ENCODE results near the gene ANOS1.

The ANOS1 gene

GRCh38 chrX:8720136-8720535 lies 11.8 kb downstream of the ANOS1 start:
- no peak for DNase-seq (ENCODE audit: low read depth in 2 of 2)

DNA sequence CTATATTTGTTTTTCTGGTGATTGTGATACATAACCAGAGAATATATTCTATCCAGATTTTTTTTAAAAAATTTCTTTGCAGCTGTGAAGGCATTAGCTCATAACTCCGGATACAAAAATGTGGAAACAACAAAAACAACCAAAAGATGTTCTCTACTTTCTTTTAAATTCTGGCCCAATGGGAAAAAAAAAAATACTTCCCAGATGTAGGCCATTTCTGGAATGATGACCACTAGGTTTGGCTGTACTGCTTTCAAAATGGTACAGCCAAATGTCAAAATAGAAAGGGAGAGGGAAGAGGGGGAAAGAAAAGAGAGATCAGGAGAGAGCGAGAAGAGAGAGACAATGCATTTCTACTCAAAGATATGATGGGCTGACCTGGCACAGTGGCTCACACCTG lies 14.6 kb downstream of the ANOS1 start:
- no peak for DNase-seq (ENCODE audit: low read depth in 2 of 2)

GRCh38 chrX:8714164-8714563 lies 17.8 kb downstream of the ANOS1 start:
- no peak for DNase-seq (ENCODE audit: low read depth in 2 of 2)

DNA sequence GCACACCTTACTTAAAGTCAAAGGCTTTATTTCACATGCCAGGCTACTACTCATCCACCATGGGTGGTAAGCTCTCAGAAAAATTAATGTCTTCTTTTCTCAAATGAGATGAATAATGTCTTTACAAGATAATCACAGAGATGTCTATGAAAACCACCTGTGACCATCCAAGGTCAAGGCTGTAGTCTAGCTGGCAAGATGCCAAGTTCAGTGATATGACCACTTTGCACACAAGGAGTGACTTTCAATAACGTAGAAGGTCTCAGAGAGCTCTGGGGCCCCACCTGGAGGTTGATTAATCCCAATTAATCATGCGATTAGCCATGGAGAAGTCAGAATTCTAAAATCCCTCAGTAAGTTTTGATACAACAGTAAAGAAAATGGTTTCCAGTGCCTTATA lies 20.5 kb downstream of the ANOS1 start:
- no peak for DNase-seq (ENCODE audit: low read depth in 2 of 2)

DNA sequence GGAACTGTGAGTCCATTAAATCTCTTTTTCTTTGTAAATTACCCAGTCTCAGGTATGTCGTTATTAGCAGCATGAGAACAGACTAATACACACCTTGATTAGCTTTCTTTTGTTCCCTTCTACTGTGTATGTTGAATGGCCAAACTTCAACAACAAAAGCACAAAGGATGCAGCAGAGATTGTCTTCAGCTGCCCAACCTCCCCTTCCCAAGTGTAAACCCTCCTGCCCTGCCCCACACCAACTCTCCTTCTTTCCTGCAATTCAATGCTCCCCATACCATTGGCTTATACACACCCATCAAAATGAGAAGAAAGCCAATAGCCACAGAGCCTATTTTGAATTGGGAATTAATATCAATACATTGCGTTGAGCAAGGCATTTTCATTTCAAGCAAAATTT lies 27.8 kb downstream of the ANOS1 start:
- no peak for DNase-seq (ENCODE audit: low read depth in 2 of 2)

GRCh38 chrX:8692871-8693270 lies 39.1 kb downstream of the ANOS1 start:
- no peak for DNase-seq (ENCODE audit: low read depth in 2 of 2)

GRCh38 chrX:8689473-8689872 lies 42.5 kb downstream of the ANOS1 start:
- DNase-seq (ENCODE audit: low read depth in 2 of 2) = no peak

DNA sequence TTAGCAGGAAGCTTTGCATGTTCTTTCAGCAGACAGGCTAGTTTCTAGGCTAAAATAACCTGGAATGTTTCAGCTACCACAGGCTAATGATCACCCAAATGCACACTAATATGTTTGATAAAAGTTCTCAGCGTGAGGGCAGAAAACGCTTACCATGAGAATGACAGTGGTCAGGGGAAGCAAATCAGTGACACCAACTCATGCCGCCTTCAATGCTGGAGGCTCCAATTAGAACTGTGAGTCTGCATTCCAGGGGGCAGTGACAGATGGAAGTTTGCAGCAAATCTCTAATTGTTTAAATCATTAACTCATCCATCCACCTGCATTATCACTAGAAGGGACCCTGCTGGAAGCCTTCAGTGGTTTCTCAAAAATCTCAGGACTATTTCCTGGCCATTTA lies 43.2 kb downstream of the ANOS1 start:
- no peak for DNase-seq (ENCODE audit: low read depth in 2 of 2)

DNA sequence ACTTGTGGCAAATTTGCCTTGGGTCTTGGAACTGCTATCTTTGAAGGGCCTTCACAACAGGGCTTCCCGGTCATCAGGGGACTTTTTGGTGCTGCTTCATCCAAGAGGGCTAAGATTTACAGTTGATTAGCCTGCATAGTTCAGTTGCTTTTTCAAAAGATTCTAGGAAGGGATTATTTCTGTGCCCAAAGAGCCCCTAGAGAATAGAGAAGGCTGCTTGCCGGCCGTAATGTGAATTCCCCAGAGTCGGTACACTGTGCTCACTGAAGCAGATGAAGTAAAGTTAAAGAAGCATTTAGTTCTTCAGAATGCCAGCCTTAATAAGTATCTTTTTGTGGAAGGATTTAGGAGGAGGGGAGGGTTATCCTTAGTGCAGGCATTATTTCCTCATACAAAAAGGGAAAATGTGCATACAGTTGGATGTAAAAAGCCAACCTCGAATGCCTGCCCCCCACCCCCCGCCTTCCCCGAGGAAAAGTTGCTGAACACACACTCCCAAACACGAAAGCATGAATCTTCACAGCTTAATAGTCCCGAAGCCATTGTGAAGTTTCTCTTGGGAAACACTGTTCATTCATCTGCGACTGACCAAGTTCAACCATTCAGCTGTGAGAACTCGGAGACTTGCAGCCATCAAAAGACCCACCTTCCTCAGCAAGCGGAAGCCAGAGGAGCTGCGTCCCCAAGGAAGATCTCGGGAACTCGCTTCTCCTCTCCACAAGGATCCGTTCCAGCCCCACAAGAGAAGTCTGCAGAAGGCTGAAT lies 47.6 kb downstream of the ANOS1 start:
- DNase-seq (ENCODE audit: low read depth in 2 of 2) = no peak

GRCh38 chrX:8683687-8684086 lies 48.2 kb downstream of the ANOS1 start:
- no peak for DNase-seq (ENCODE audit: low read depth in 2 of 2)

DNA sequence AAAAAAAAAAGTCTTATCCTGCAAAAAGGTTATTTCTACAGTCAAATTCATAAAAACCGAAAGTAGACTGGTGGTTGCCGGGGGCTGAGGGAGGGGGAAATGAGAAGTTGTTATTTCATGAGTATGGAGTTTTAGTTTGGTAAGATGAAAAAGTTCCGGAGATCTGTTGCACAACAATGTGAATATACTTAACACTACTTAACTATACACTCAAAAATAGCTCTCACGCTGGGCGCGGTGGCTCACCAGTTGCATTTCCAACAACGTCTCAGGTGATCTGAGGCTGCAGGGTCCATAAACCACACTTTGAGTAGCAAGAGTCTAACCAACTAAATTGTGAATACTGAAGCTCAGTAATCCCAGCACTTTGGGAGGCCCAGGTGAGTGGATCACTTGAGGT lies 52.4 kb downstream of the ANOS1 start:
- DNase-seq (ENCODE audit: low read depth in 2 of 2) = no peak

DNA sequence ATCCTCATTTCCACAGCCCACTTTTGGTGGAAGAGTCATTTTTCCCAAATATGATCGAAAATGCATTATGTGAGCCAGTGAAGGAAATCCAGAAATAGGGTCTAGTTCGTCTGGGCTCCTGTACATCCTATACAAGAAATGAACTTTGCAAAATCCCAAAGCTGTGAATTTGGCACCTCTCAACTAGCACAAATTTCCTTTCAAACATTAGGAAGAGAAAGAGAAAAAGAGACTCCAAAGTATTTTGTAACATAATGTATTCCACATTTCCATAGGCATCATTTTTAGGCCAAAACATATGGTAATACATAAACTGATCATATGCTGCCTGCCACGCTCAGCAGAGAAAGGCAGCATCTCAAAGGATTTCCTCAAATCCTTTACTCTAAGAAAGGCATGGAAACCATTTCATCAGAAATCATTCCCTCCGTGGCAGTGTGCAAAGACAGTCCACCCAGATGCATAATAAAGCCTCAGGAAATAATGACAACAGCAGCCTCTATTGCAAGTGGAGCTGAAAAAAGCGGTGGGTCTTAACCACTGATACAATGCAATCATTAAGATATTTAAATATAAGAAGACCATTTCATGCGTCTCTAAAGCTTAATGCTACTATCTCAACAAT lies 56.8 kb downstream of the ANOS1 start:
- no peak for DNase-seq (ENCODE audit: low read depth in 2 of 2)

- DNase-seq (ENCODE audit: low read depth in 2 of 2) = no peak
Observed at GRCh38 chrX:8673201-8673600, 58.7 kb downstream of the ANOS1 start.

DNA sequence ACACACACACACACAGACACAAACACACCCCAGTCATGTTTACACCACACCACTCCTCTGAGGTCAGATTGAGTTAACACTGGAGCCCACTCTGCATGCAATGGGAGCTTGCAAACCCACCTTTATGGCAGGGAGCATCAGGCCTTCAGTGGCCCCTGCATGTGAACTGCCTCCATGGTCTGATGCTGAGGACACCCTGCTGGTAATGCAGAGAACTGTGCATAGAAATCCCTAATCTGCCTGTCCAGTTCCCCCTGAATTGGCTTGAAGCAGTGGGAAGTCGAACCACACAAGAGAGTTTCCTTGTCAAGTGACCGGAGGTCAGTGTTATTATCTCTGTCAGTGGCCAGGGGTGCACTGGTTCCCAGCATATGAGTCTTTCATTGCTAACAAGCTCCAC lies 59.8 kb downstream of the ANOS1 start:
- no peak for DNase-seq (ENCODE audit: low read depth in 2 of 2)

- no peak for DNase-seq (ENCODE audit: low read depth in 2 of 2)
Observed at GRCh38 chrX:8668813-8669212, 63.1 kb downstream of the ANOS1 start.

GRCh38 chrX:8663325-8663724 lies 68.6 kb downstream of the ANOS1 start:
- no peak for DNase-seq (ENCODE audit: low read depth in 2 of 2)

GRCh38 chrX:8657883-8658282 lies 74.1 kb downstream of the ANOS1 start:
- DNase-seq (ENCODE audit: low read depth in 2 of 2) = no peak

GRCh38 chrX:8653956-8654355 lies 78.0 kb downstream of the ANOS1 start:
- no peak for DNase-seq (ENCODE audit: low read depth in 2 of 2)

GRCh38 chrX:8649969-8650368 lies 82.0 kb downstream of the ANOS1 start:
- no peak for DNase-seq (ENCODE audit: low read depth in 2 of 2)

DNA sequence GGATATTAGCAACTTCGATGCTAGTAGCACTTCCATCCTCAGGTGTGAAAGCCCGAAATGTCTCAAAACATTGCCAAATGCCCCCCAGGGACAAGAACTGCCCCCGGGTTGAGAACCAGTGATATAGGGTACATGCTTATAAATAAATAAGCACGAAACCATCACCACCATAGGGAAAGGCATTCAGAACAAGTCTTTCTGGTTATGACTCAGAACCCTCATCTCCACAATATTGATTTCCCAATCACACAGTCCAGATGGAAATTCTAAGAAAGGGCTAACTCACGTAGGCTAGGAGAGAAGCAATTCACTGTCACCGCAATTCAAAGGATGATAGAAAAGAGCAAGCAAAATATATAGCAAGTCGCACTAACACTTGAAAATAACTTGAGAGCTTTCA lies 84.8 kb downstream of the ANOS1 start:
- no peak for DNase-seq (ENCODE audit: low read depth in 2 of 2)

DNA sequence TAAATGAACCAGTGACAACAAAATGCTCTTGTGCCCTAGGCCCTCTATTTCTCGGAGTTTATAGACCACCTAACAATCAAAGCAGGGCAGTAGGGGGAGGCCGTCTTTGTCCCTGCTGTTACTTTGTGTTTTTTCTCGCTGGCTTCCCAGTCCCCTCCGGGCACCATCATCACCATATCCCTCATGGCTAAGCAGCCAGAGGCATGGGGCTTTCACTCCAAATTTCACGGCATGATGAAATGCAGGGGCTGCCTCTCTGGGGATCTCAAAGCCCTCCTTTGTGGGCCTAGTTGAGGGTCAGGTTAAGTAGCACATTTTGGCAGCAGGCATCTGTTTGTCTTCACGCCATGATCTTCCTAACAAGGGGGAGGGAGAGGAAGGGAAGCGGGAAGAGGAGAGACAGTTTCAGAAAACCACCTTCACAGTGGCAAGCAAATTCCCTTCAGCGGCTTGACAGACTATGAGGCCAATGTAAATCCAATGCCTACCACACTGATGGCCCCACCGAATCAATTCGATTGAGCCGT lies 91.9 kb downstream of the ANOS1 start:
- DNase-seq (ENCODE audit: low read depth in 2 of 2) = no peak

DNA sequence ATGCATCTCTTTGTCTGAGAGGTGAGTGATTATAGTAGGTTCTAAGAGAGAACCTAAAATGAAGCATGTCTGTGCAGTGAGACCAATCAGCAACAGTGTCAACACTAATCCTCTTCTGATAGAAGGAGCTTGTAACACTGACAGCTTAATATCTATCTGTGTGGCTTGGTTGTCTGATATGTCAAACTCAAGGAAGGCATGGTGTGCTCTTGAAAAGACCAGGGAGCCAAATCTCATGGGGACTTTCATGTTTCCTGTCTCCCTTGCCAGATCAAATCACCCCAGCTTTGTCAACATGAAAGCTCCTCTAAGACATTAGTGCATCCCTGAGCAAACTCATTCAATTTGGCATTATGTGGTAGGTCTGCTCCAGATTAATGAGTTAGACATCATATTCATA lies 95.4 kb downstream of the ANOS1 start:
- no peak for DNase-seq (ENCODE audit: low read depth in 2 of 2)

DNA sequence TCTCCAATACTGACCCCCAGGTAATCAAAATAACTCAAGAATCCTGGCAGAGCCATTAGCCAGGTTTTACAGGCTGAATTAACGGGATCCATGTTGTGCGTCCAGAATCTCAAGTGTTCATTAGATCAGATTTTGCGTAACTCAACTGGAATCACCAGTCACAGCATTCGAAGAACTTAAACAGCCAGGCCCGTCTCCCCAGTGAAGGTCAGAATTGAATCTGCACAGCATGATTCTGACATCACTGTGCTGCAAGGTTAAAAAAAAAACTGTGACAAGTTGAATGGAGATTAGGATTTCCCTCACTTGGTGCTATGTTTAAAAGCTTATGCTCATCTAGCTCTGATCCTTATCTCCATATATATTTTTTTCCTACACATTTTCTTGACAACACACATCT lies 96.1 kb downstream of the ANOS1 start:
- no peak for DNase-seq (ENCODE audit: low read depth in 2 of 2)

GRCh38 chrX:8632924-8633323 lies 99.0 kb downstream of the ANOS1 start:
- DNase-seq (ENCODE audit: low read depth in 2 of 2) = no peak

Data from stimulated activated CD8-positive, alpha-beta memory T cell treated with anti-CD3 and anti-CD28 coated beads, Interleukin-15, amount 100 ng/mL, for 4 hours (primary cell).